HEK293 (cell line): ENCODE data around the gene LRRC30.

Experiments
- CTCF ChIA-PET: fragments of 350-600 bp; formaldehyde crosslinking; extraction: SDS; loops from one replicate; lab custom pipeline; 2021; ENCODE audit warnings: antibody characterized with exemption; lab: Yijun Ruan, JAX
- POLR2A ChIA-PET: fragments of 300-600 bp; formaldehyde crosslinking; extraction: SDS; loops from one replicate; lab custom pipeline; 2020; ENCODE audit warnings: antibody characterized with exemption, inconsistent platforms; lab: Yijun Ruan, JAX
- H3K27ac ChIP-seq: fragments of 200-500 bp; sonication (Bioruptor generic); 2 replicates; pipeline ENCODE4 v1.5.1; 2014; ENCODE audit warnings: low read depth, low read length, control low read depth, inconsistent platforms; ENCODE audit errors: extremely low read depth
- H3K36me3 ChIP-seq, 2 experiments: fragments of 200-500 bp in 1 of 2; sonication (Bioruptor generic) in 1 of 2; 1 replicate in 1 of 2; 2 replicates in 1 of 2; pipeline ENCODE4 v1.5.1; 2014 to 2017; ENCODE audit warnings: inconsistent platforms in 2 of 2, low read length in 2 of 2; ENCODE audit not compliant: control insufficient read depth in 2 of 2, insufficient read depth in 1 of 2
- H3K4me1 ChIP-seq: fragments of 200-500 bp; sonication (Bioruptor generic); 2 replicates; pipeline ENCODE4 v1.5.1; 2014; ENCODE audit warnings: mild to moderate bottlenecking, low read length, inconsistent platforms; ENCODE audit not compliant: control insufficient read depth, insufficient read depth
- H3K4me3 ChIP-seq: 2 replicates; pipeline ENCODE4 v1.5.1; 2011; ENCODE audit warnings: low read depth, mild to moderate bottlenecking, control low read depth, low read length, moderate library complexity
- H3K9me3 ChIP-seq: fragments of 200-500 bp; sonication (Bioruptor generic); 2 replicates; pipeline ENCODE4 v1.5.1; 2014; ENCODE audit warnings: low read depth, low read length, inconsistent platforms; ENCODE audit not compliant: control insufficient read depth, insufficient read depth
- GLIS1 ChIP-seq: fragments of 450-650 bp; formaldehyde crosslinking; IDR thresholded peaks from 2 replicates; pipeline ENCODE4 v1.5.1; 2016; ENCODE audit warnings: missing biosample characterization, missing genetic modification characterization
- KLF1 ChIP-seq: fragments of 450-650 bp; formaldehyde crosslinking; IDR thresholded peaks from 2 replicates; pipeline ENCODE4 v1.5.1; 2016; ENCODE audit warnings: missing biosample characterization, missing genetic modification characterization
- KLF8 ChIP-seq: fragments of 450-650 bp; formaldehyde crosslinking; IDR thresholded peaks from 2 replicates; pipeline ENCODE4 v1.5.1; 2016; ENCODE audit warnings: missing biosample characterization, missing genetic modification characterization
- MYNN ChIP-seq: fragments of 450-650 bp; formaldehyde crosslinking; IDR thresholded peaks from 2 replicates; pipeline ENCODE4 v1.5.1; 2016; ENCODE audit warnings: missing biosample characterization, missing genetic modification characterization, borderline replicate concordance
- MZF1 ChIP-seq: fragments of 450-650 bp; formaldehyde crosslinking; IDR thresholded peaks from 2 replicates; pipeline ENCODE4 v1.5.1; 2017; ENCODE audit warnings: missing biosample characterization, missing genetic modification characterization, borderline replicate concordance
- OSR2 ChIP-seq: fragments of 450-650 bp; formaldehyde crosslinking; IDR thresholded peaks from 2 replicates; pipeline ENCODE4 v1.5.1; 2016; ENCODE audit warnings: missing biosample characterization, missing genetic modification characterization
- SCRT2 ChIP-seq: fragments of 450-650 bp; formaldehyde crosslinking; IDR thresholded peaks from 2 replicates; pipeline ENCODE4 v1.5.1; 2016; ENCODE audit warnings: missing biosample characterization, missing genetic modification characterization
- ZBTB1 ChIP-seq: fragments of 450-650 bp; formaldehyde crosslinking; IDR thresholded peaks from 2 replicates; pipeline ENCODE4 v1.5.1; 2016; ENCODE audit warnings: missing biosample characterization, missing genetic modification characterization
- ZEB2 ChIP-seq: fragments of 450-650 bp; formaldehyde crosslinking; IDR thresholded peaks from 2 replicates; pipeline ENCODE4 v1.5.1; 2016; ENCODE audit warnings: missing biosample characterization, missing genetic modification characterization
- ZFHX2 ChIP-seq: fragments of 450-650 bp; formaldehyde crosslinking; conservative IDR thresholded peaks from 2 replicates; pipeline ENCODE4 v1.5.1; 2016; ENCODE audit warnings: missing biosample characterization, missing genetic modification characterization
- ZFP3 ChIP-seq: fragments of 450-650 bp; formaldehyde crosslinking; IDR thresholded peaks from 2 replicates; pipeline ENCODE4 v1.5.1; 2016; ENCODE audit warnings: low read depth, missing biosample characterization, missing genetic modification characterization
- ZNF140 ChIP-seq: fragments of 450-650 bp; formaldehyde crosslinking; IDR thresholded peaks from 2 replicates; pipeline ENCODE4 v1.5.1; 2016; ENCODE audit warnings: missing biosample characterization, missing genetic modification characterization
- ZNF146 ChIP-seq: fragments of 450-650 bp; formaldehyde crosslinking; IDR thresholded peaks from 2 replicates; pipeline ENCODE4 v1.5.1; 2016; ENCODE audit warnings: missing biosample characterization, missing genetic modification characterization
- ZNF155 ChIP-seq: fragments of 450-650 bp; formaldehyde crosslinking; IDR thresholded peaks from 2 replicates; pipeline ENCODE4 v1.5.1; 2016; ENCODE audit warnings: missing biosample characterization, missing genetic modification characterization
- ZNF174 ChIP-seq: fragments of 450-650 bp; formaldehyde crosslinking; IDR thresholded peaks from 2 replicates; pipeline ENCODE4 v1.5.0; 2017; ENCODE audit warnings: missing biosample characterization, mild to moderate bottlenecking, missing genetic modification characterization
- ZNF202 ChIP-seq: fragments of 450-650 bp; formaldehyde crosslinking; IDR thresholded peaks from 2 replicates; pipeline ENCODE4 v1.5.1; 2016; ENCODE audit warnings: missing biosample characterization, missing genetic modification characterization, borderline replicate concordance
- ZNF266 ChIP-seq: fragments of 450-650 bp; formaldehyde crosslinking; IDR thresholded peaks from 2 replicates; pipeline ENCODE4 v1.5.1; 2016; ENCODE audit warnings: missing biosample characterization, missing genetic modification characterization, low read depth
- ZNF335 ChIP-seq: fragments of 450-650 bp; formaldehyde crosslinking; conservative IDR thresholded peaks from 2 replicates; pipeline ENCODE4 v1.5.1; 2016; ENCODE audit warnings: missing biosample characterization, missing genetic modification characterization
- ZNF391 ChIP-seq: fragments of 450-650 bp; formaldehyde crosslinking; IDR thresholded peaks from 2 replicates; pipeline ENCODE4 v1.5.1; 2016; ENCODE audit warnings: low read depth, missing biosample characterization, missing genetic modification characterization, borderline replicate concordance
- ZNF404 ChIP-seq: fragments of 450-650 bp; formaldehyde crosslinking; IDR thresholded peaks from 2 replicates; pipeline ENCODE4 v1.5.1; 2017; ENCODE audit warnings: missing biosample characterization, missing genetic modification characterization
- ZNF426 ChIP-seq: fragments of 450-650 bp; formaldehyde crosslinking; IDR thresholded peaks from 2 replicates; pipeline ENCODE4 v1.5.1; 2017; ENCODE audit warnings: missing biosample characterization, missing genetic modification characterization, mild to moderate bottlenecking, inconsistent platforms, moderate library complexity
- ZNF473 ChIP-seq: fragments of 450-650 bp; formaldehyde crosslinking; IDR thresholded peaks from 2 replicates; pipeline ENCODE4 v1.5.1; 2017; ENCODE audit warnings: missing biosample characterization, missing genetic modification characterization
- ZNF623 ChIP-seq: fragments of 450-650 bp; formaldehyde crosslinking; IDR thresholded peaks from 2 replicates; pipeline ENCODE4 v1.5.1; 2016; ENCODE audit warnings: missing biosample characterization, missing genetic modification characterization
- ZNF660 ChIP-seq: fragments of 450-650 bp; IDR thresholded peaks from 2 replicates; pipeline ENCODE4 v1.5.1; 2018; ENCODE audit warnings: missing biosample characterization, mild to moderate bottlenecking, missing genetic modification characterization
- ZNF837 ChIP-seq: fragments of 450-650 bp; formaldehyde crosslinking; IDR thresholded peaks from 2 replicates; pipeline ENCODE4 v1.5.1; 2016; ENCODE audit warnings: missing biosample characterization, missing genetic modification characterization
- TF ChIP-seq, protein P1 (sequence below): fragments of 450-650 bp; formaldehyde crosslinking; IDR thresholded peaks from 2 replicates; pipeline ENCODE4 v1.5.1; 2016; ENCODE audit warnings: missing biosample characterization, missing genetic modification characterization, low read depth
- TF ChIP-seq, protein P2 (sequence below): fragments of 450-650 bp; formaldehyde crosslinking; IDR thresholded peaks from 2 replicates; pipeline ENCODE4 v1.5.1; 2016; ENCODE audit warnings: missing biosample characterization, missing genetic modification characterization
- TF ChIP-seq, protein P3 (sequence below): fragments of 450-650 bp; formaldehyde crosslinking; IDR thresholded peaks from 2 replicates; pipeline ENCODE4 v1.5.1; 2016; ENCODE audit warnings: missing biosample characterization, missing genetic modification characterization
- TF ChIP-seq, protein P4 (sequence below): fragments of 450-650 bp; formaldehyde crosslinking; IDR thresholded peaks from 2 replicates; pipeline ENCODE4 v1.5.1; 2016; ENCODE audit warnings: missing biosample characterization, missing genetic modification characterization

LRRC30 gene

DNA sequence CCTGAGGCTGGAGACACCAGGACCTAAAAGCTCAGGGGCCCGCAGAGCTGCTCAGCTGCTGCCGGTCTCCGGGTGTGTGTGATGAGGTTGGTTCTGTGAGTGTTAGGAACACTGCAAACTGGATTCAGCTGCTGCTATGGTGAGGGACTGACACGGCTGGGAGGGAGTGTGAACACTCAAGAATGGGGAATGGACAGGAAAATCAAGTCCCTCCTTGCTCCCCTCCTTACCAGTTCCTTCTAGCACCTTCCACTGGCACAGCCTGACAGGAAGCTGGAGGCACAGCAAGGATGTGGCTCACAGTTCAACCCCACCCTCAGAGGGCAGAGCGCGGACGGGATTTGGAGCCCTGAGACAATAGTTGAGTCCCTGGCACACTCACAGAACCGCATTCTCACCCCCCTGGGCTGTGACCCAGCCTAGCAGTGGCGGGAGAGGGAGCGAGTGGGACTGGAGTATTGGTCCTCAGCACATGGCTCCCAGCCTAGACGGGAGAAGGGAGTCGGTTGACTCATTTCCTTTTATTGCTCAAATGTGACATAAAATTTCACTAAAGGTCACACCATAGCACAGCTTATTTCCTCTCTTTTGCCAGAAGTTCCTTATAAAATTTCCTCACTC is 42.5 kb downstream of the LRRC30 start:
- H3K4me1 ChIP-seq, result no peaks in the 10 kb centered on the region
- POLR2A ChIA-PET, result no interaction called here
- CTCF ChIA-PET, result interaction anchor here (0.6 to 2.6 kb wide), 20 partner anchors 10 to 1206 kb away, joined by 3 to 23 read pairs (median 4); partner anchors contain the start of gene PTPRM
- H3K9me3 ChIP-seq, result no peaks in the 10 kb centered on the region
- no peak overlapping the region for H3K4me3 ChIP-seq
- TF ChIP-seq ZBTB1 (no peak), ZEB2 (tag by site-specific recombination) (no peak), ZNF426 (no peak), GLIS1 (tag by site-specific recombination) (no peak), ZNF140 (no peak), KLF1 (no peak), KLF8 (tag by site-specific recombination) (no peak), ZNF404 (no peak), MYNN (no peak), SCRT2 (tag by site-specific recombination) (no peak), ZNF174 (tag by site-specific recombination) (no peak), ZNF335 (no peak)
- TF ChIP-seq, protein P1, sequence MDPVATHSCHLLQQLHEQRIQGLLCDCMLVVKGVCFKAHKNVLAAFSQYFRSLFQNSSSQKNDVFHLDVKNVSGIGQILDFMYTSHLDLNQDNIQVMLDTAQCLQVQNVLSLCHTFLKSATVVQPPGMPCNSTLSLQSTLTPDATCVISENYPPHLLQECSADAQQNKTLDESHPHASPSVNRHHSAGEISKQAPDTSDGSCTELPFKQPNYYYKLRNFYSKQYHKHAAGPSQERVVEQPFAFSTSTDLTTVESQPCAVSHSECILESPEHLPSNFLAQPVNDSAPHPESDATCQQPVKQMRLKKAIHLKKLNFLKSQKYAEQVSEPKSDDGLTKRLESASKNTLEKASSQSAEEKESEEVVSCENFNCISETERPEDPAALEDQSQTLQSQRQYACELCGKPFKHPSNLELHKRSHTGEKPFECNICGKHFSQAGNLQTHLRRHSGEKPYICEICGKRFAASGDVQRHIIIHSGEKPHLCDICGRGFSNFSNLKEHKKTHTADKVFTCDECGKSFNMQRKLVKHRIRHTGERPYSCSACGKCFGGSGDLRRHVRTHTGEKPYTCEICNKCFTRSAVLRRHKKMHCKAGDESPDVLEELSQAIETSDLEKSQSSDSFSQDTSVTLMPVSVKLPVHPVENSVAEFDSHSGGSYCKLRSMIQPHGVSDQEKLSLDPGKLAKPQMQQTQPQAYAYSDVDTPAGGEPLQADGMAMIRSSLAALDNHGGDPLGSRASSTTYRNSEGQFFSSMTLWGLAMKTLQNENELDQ (tag by site-specific recombination), result no peak
- TF ChIP-seq, protein P2, sequence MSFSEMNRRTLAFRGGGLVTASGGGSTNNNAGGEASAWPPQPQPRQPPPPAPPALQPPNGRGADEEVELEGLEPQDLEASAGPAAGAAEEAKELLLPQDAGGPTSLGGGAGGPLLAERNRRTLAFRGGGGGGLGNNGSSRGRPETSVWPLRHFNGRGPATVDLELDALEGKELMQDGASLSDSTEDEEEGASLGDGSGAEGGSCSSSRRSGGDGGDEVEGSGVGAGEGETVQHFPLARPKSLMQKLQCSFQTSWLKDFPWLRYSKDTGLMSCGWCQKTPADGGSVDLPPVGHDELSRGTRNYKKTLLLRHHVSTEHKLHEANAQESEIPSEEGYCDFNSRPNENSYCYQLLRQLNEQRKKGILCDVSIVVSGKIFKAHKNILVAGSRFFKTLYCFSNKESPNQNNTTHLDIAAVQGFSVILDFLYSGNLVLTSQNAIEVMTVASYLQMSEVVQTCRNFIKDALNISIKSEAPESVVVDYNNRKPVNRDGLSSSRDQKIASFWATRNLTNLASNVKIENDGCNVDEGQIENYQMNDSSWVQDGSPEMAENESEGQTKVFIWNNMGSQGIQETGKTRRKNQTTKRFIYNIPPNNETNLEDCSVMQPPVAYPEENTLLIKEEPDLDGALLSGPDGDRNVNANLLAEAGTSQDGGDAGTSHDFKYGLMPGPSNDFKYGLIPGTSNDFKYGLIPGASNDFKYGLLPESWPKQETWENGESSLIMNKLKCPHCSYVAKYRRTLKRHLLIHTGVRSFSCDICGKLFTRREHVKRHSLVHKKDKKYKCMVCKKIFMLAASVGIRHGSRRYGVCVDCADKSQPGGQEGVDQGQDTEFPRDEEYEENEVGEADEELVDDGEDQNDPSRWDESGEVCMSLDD (tag by site-specific recombination), result no peak
- no peaks in the 10 kb centered on the region for H3K36me3 ChIP-seq
- no peak overlapping the region for H3K27ac ChIP-seq

DNA sequence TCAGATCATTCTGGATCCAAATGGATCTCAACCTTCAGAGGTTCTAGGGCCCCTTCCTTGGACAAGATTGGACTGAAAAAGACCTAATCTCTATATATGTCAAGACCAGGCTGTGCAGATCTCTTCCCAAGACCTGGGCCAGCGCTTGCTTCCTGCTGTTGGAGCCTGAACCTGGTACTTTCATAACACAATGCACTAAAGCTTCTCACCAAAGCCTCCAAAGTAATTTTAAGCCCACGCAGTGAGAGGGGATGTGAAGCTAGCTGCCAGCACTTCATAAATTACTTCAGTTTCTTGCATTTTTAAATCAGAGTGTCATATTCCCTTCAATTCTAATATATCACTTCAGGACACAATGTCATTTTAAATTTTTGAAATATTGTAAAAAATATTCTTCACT is 50.7 kb downstream of the LRRC30 start:
- Histone ChIP-seq H3K4me3 (no peak overlapping the region), H3K27ac (no peak overlapping the region), H3K9me3 (no peaks in the 10 kb centered on the region), H3K36me3 (no peaks in the 10 kb centered on the region), H3K4me1 (no peaks in the 10 kb centered on the region)
- ChIA-PET CTCF (interaction anchor here (1.0 kb wide), 1 partner anchor 9 kb away, joined by 3 read pairs; no protein-coding TSS in a partner anchor), POLR2A (no interaction called here)
- TF ChIP-seq MZF1 (tag by site-specific recombination) (no peak), ZFHX2 (tag by site-specific recombination) (no peak), ZNF623 (no peak), ZNF426 (no peak), ZNF660 (tag by site-specific recombination) (no peak), ZNF266 (tag by site-specific recombination) (no peak), ZNF391 (tag by site-specific recombination) (no peak), ZNF473 (tag by site-specific recombination) (no peak), ZNF202 (tag by site-specific recombination) (no peak), ZFP3 (tag by site-specific recombination) (no peak), ZNF155 (tag by site-specific recombination) (no peak), ZNF146 (tag by site-specific recombination) (no peak), ZNF837 (no peak), OSR2 (no peak)
- TF ChIP-seq, protein P3, sequence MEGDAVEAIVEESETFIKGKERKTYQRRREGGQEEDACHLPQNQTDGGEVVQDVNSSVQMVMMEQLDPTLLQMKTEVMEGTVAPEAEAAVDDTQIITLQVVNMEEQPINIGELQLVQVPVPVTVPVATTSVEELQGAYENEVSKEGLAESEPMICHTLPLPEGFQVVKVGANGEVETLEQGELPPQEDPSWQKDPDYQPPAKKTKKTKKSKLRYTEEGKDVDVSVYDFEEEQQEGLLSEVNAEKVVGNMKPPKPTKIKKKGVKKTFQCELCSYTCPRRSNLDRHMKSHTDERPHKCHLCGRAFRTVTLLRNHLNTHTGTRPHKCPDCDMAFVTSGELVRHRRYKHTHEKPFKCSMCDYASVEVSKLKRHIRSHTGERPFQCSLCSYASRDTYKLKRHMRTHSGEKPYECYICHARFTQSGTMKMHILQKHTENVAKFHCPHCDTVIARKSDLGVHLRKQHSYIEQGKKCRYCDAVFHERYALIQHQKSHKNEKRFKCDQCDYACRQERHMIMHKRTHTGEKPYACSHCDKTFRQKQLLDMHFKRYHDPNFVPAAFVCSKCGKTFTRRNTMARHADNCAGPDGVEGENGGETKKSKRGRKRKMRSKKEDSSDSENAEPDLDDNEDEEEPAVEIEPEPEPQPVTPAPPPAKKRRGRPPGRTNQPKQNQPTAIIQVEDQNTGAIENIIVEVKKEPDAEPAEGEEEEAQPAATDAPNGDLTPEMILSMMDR (tag by site-specific recombination), result no peak
- TF ChIP-seq, protein P4, sequence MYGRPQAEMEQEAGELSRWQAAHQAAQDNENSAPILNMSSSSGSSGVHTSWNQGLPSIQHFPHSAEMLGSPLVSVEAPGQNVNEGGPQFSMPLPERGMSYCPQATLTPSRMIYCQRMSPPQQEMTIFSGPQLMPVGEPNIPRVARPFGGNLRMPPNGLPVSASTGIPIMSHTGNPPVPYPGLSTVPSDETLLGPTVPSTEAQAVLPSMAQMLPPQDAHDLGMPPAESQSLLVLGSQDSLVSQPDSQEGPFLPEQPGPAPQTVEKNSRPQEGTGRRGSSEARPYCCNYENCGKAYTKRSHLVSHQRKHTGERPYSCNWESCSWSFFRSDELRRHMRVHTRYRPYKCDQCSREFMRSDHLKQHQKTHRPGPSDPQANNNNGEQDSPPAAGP (tag by site-specific recombination), result no peak
